ENCODE data around the gene DEK. TPM values are rescaled to one million over a fixed set of nuclear protein-coding genes. Genes with fewer than 3 reads are reported as not detected.

Gene DEK
- total RNA-seq, 4 donors from 2014 or later = 69.5 to 106 (median 93.0) TPM

DNA sequence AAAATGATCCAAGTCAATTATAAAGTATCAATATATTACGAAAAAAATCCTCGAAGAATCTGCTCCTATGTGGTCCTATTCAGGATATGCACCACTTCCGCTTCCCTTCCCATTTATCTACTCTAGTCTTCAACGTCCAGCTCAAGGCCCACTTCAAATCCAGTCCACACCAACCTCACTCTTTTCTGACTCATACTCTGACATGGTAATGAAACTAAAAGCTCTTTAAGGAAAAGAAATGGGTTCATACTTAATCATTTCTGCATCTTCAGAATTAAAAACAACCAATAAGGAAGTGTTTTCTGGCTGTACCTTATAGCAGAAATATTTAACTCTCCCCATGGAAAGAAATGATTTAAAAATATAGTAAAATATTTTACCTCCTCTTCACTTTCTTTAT is 15.1 kb downstream of the DEK start:
- TF ChIP-seq, protein P1, sequence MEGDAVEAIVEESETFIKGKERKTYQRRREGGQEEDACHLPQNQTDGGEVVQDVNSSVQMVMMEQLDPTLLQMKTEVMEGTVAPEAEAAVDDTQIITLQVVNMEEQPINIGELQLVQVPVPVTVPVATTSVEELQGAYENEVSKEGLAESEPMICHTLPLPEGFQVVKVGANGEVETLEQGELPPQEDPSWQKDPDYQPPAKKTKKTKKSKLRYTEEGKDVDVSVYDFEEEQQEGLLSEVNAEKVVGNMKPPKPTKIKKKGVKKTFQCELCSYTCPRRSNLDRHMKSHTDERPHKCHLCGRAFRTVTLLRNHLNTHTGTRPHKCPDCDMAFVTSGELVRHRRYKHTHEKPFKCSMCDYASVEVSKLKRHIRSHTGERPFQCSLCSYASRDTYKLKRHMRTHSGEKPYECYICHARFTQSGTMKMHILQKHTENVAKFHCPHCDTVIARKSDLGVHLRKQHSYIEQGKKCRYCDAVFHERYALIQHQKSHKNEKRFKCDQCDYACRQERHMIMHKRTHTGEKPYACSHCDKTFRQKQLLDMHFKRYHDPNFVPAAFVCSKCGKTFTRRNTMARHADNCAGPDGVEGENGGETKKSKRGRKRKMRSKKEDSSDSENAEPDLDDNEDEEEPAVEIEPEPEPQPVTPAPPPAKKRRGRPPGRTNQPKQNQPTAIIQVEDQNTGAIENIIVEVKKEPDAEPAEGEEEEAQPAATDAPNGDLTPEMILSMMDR (IDR thresholded peaks at IDR 0.05) = no peak
- TF ChIP-seq POLR2A (IDR thresholded peaks at IDR 0.05) = no peak
- intact Hi-C loops (cut with DNase I) = no loop called here
- no peak for DNase-seq
- H3K4me3 ChIP-seq = no peak overlapping the region
- H3K27ac ChIP-seq = no peak overlapping the region
- H3K27me3 ChIP-seq = no peaks in the 10 kb centered on the region
- 85 to 86% methylated on average over 4 of the region's 4 CpGs for WGBS, 2 donors
- no peaks in the 10 kb centered on the region for H3K9me3 ChIP-seq
- peaks cover 0 to 11% (median 0%) of the 10 kb centered on the region in 3 donors for H3K4me1 ChIP-seq
- H3K36me3 ChIP-seq = peaks cover 0 to 91% (median 5%) of the 10 kb centered on the region in 3 donors

DNA sequence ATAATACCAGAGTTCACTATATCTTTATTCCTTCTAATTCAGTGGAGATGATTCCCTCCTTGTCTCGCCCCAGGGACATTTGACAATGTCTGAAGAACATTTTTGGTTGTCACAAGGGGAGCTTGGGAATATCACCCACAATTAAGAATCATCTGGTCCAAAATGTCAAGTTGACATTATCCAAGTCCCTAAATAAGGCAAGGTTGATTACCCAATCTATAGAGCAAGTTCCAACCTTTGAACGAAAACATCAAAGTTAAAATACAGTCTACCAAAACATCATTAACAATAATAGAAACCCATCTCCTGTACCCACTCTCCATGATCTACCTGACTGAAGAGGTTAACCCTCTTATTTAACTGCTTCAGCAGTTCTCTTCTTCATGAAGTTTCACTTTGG is 15.6 kb downstream of the DEK start:
- DNase-seq = no peak
- Histone ChIP-seq H3K4me1 (peaks cover 0 to 11% (median 0%) of the 10 kb centered on the region in 3 donors), H3K36me3 (peaks cover 0 to 91% (median 5%) of the 10 kb centered on the region in 3 donors), H3K27ac (no peak overlapping the region), H3K27me3 (no peaks in the 10 kb centered on the region), H3K9me3 (no peaks in the 10 kb centered on the region), H3K4me3 (no peak overlapping the region)
- intact Hi-C loops (cut with DNase I) = no loop called here
- 91 to 93% methylated on average over 2 of the region's 2 CpGs for WGBS, 2 donors
- TF ChIP-seq POLR2A (IDR thresholded peaks at IDR 0.05) = no peak
- TF ChIP-seq, protein P1 (IDR thresholded peaks at IDR 0.05) = no peak

DNA sequence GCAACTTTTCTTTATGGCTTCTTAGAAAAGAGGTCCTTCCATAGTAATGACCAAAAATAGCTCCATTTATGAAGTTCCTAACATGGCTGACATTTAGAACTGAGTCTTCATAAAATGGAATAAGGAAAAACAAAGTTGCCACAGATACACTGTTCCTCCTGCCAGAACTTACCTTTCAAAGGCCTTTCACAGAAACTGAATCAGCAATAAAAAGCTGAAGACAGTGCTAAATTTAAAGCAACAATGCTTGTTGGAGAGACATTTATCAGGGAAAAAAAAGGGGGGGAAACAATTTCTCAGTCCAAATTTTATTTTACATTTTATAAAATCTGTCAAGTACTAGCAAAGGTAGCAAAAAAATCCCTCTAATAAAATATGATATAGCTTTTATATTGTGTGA is 17.3 kb downstream of the DEK start:
- DNase-seq = no peak
- TF ChIP-seq, protein P1 (IDR thresholded peaks at IDR 0.05) = no peak
- no peak for TF ChIP-seq POLR2A (IDR thresholded peaks at IDR 0.05)
- Histone ChIP-seq H3K4me3 (no peak overlapping the region), H3K36me3 (peaks cover 0 to 91% (median 5%) of the 10 kb centered on the region in 3 donors), H3K9me3 (no peaks in the 10 kb centered on the region), H3K4me1 (peaks cover 0 to 17% (median 0%) of the 10 kb centered on the region in 3 donors), H3K27ac (peak overlapping the region in 1 of 4 donors; percentile 8), H3K27me3 (no peaks in the 10 kb centered on the region)
- intact Hi-C loops (cut with DNase I) = no loop called here

DNA sequence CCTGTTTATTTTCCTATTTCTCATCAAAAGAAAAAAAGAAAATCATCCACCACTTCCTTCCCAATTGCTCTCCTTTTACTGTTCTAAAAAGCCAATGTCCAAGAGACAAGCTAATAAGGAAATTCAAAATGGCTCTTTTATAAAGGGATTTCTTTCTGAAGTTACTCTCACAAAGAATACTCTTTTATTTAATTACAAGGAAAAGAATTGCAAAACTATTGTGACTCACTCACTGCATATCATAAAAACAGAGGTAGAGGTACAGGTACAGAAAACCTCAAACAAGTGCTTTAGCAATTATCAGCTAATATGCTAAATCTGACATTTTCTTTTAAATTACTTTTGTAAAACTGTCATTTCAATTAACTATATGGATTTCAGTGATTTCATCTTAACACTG is 18.1 kb downstream of the DEK start:
- no peak overlapping the region for H3K4me3 ChIP-seq
- peak overlapping the region in 3 of 4 donors; percentile 8 to 56 (median 35) for H3K27ac ChIP-seq
- TF ChIP-seq, protein P1 (IDR thresholded peaks at IDR 0.05) = no peak
- no peak for TF ChIP-seq POLR2A (IDR thresholded peaks at IDR 0.05)
- no peaks in the 10 kb centered on the region for H3K27me3 ChIP-seq
- no peak for DNase-seq
- intact Hi-C loops (cut with DNase I) = no loop called here
- H3K4me1 ChIP-seq = peaks cover 0 to 22% (median 4%) of the 10 kb centered on the region in 3 donors
- H3K36me3 ChIP-seq = peaks cover 0 to 89% (median 5%) of the 10 kb centered on the region in 3 donors
- H3K9me3 ChIP-seq = no peaks in the 10 kb centered on the region

- TF ChIP-seq, protein P1 (IDR thresholded peaks at IDR 0.05) = no peak
- no peak for TF ChIP-seq POLR2A (IDR thresholded peaks at IDR 0.05)
- Histone ChIP-seq H3K27me3 (no peaks in the 10 kb centered on the region), H3K4me3 (no peak overlapping the region), H3K36me3 (peaks cover 0 to 85% (median 5%) of the 10 kb centered on the region in 3 donors), H3K27ac (peak overlapping the region in 3 of 4 donors; percentile 8 to 56 (median 35)), H3K9me3 (no peaks in the 10 kb centered on the region), H3K4me1 (peaks cover 0 to 22% (median 4%) of the 10 kb centered on the region in 3 donors)
- DNase-seq = no peak
- 64 to 75% methylated on average over 6 to 7 of the region's 7 CpGs for WGBS, 2 donors
- intact Hi-C loops (cut with DNase I) = no loop called here
These were observed 18.7 kb downstream of the DEK start for GRCh38 chr6:18245642-18246041.
